Measurements from ENCODE around the gene IRF7. TPM values are rescaled to one million over a fixed set of nuclear protein-coding genes. Genes with fewer than 3 reads are reported as not detected.

Gene IRF7
- total RNA-seq, 1 experiment from 2014 or later, result 9.5 TPM

GRCh38 chr11:626475-627307 is 10.9 kb upstream of the IRF7 start, which contains the start of gene SCT:
Gene SCT (minus strand): TSS chr11:627181. CDS start chr11:627143, 38 bp downstream.
- POLR2A ChIA-PET, result interaction anchor here (1.0 kb wide), 1 partner anchor 15 kb away, joined by 3 read pairs; no protein-coding TSS in a partner anchor
- DNase-seq (ENCODE audit: unreplicated experiment), result no peak
- H3K4me1 Mint-ChIP-seq (ENCODE audit: insufficient read depth, unreplicated experiment), result no peaks in the 10 kb centered on the region
- no TSS peak for BruUV-seq (replicated peaks)
- intact Hi-C loops (cut with micrococcal nuclease), result no loop called here
- H3K27ac Mint-ChIP-seq (ENCODE audit: low read depth, unreplicated experiment), result no peak within 1 kb of the TSS
- CTCF ChIA-PET, result no interaction called here
- no peaks in the 10 kb centered on the region for H3K9me3 Mint-ChIP-seq (ENCODE audit: unreplicated experiment)
- peaks cover 15% of the 10 kb centered on the region for H3K36me3 Mint-ChIP-seq (ENCODE audit: insufficient read depth, unreplicated experiment)
- no peaks in the 10 kb centered on the region for H3K27me3 Mint-ChIP-seq (ENCODE audit: insufficient read depth, unreplicated experiment)
- no peak for TF ChIP-seq CTCF (IDR thresholded peaks at IDR 0.05; ENCODE audit: unreplicated experiment)
- no peak within 1 kb of the TSS for H3K4me3 Mint-ChIP-seq (ENCODE audit: unreplicated experiment)

- Mint-ChIP-seq H3K4me1 (ENCODE audit: insufficient read depth, unreplicated experiment) (no peaks in the 10 kb centered on the region), H3K27me3 (ENCODE audit: insufficient read depth, unreplicated experiment) (no peaks in the 10 kb centered on the region), H3K4me3 (ENCODE audit: unreplicated experiment) (no peak overlapping the region), H3K9me3 (ENCODE audit: unreplicated experiment) (no peaks in the 10 kb centered on the region), H3K36me3 (ENCODE audit: insufficient read depth, unreplicated experiment) (peaks cover 15% of the 10 kb centered on the region), H3K27ac (ENCODE audit: low read depth, unreplicated experiment) (no peak overlapping the region)
- POLR2A ChIA-PET, result interaction anchor here (0.6 to 1.0 kb wide), 2 partner anchors 16 to 205 kb away, joined by 3 read pairs; no protein-coding TSS in a partner anchor
- TF ChIP-seq CTCF (IDR thresholded peaks at IDR 0.05; ENCODE audit: unreplicated experiment), result no peak
- CTCF ChIA-PET, result no interaction called here
- intact Hi-C loops (cut with micrococcal nuclease), result no loop called here
- BruUV-seq (replicated peaks), result no TSS peak
- no peak for DNase-seq (ENCODE audit: unreplicated experiment)
These were observed 10.0 kb upstream of the IRF7 start for GRCh38 chr11:625636-626268.

GRCh38 chr11:624705-625635 is 9.2 kb upstream of the IRF7 start, which contains the start of gene CDHR5:
Gene CDHR5 (minus strand): TSS chr11:624955. CDS start chr11:624902, 53 bp downstream.
- no peaks in the 10 kb centered on the region for H3K27me3 Mint-ChIP-seq (ENCODE audit: insufficient read depth, unreplicated experiment)
- peaks cover 15% of the 10 kb centered on the region for H3K36me3 Mint-ChIP-seq (ENCODE audit: insufficient read depth, unreplicated experiment)
- ChIA-PET POLR2A (interaction anchor here (0.6 to 1.0 kb wide), 2 partner anchors 17 to 206 kb away, joined by 3 read pairs; no protein-coding TSS in a partner anchor), CTCF (no interaction called here)
- DNase-seq (ENCODE audit: unreplicated experiment), result no peak
- BruUV-seq (replicated peaks), result no TSS peak
- no peak within 1 kb of the TSS for H3K27ac Mint-ChIP-seq (ENCODE audit: low read depth, unreplicated experiment)
- TF ChIP-seq CTCF (IDR thresholded peaks at IDR 0.05; ENCODE audit: unreplicated experiment), result no peak
- intact Hi-C loops (cut with micrococcal nuclease), result no loop called here
- no peak within 1 kb of the TSS for H3K4me3 Mint-ChIP-seq (ENCODE audit: unreplicated experiment)
- no peaks in the 10 kb centered on the region for H3K4me1 Mint-ChIP-seq (ENCODE audit: insufficient read depth, unreplicated experiment)
- H3K9me3 Mint-ChIP-seq (ENCODE audit: unreplicated experiment), result no peaks in the 10 kb centered on the region

Measured in MCF 10A (cell line).